GM23338 (cell line): Measurements from ENCODE around the gene FRMD3. TPM values are rescaled to one million over a fixed set of nuclear protein-coding genes. Genes with fewer than 3 reads are reported as not detected.

Experiments used
- ATAC-seq: fragments of 200-7000 bp; cut with Tn5 transposase; 3 replicates; pipeline ENCODE4 v1.9.1; 2020
- DNase-seq: peaks from one replicate; pipeline ENCODE4 v3.0.0-alpha.2; 2015; ENCODE audit warnings: low spot score
- H2AFZ ChIP-seq: fragments of 200-600 bp; sonication (generic); 2 replicates; pipeline ENCODE4 v1.8.0; 2016; ENCODE audit warnings: antibody characterized with exemption, mild to moderate bottlenecking, moderate library complexity
- H3F3A ChIP-seq: fragments of 200-600 bp; sonication (generic); replicated peaks from 2 replicates; pipeline ENCODE4 v1.8.0; 2017; ENCODE audit warnings: antibody characterized with exemption, mixed run types, low read depth
- H3K27ac ChIP-seq: fragments of 200-600 bp; sonication (generic); 2 replicates; pipeline ENCODE4 v1.6.1; 2016; ENCODE audit warnings: low read depth
- H3K27me3 ChIP-seq: fragments of 200-600 bp; sonication (generic); 2 replicates; pipeline ENCODE4 v1.8.0; 2016; ENCODE audit warnings: mild to moderate bottlenecking, mixed run types, moderate library complexity; ENCODE audit not compliant: insufficient read depth
- H3K36me3 ChIP-seq: fragments of 200-600 bp; sonication (generic); 2 replicates; pipeline ENCODE4 v1.8.0; 2016; ENCODE audit warnings: mild to moderate bottlenecking; ENCODE audit not compliant: insufficient read depth
- H3K4me1 ChIP-seq: fragments of 200-600 bp; sonication (generic); 2 replicates; pipeline ENCODE4 v1.8.0; 2016; ENCODE audit warnings: mild to moderate bottlenecking, moderate library complexity; ENCODE audit not compliant: insufficient read depth
- H3K4me2 ChIP-seq: fragments of 200-600 bp; sonication (generic); 2 replicates; pipeline ENCODE4 v1.7.1; 2017; ENCODE audit warnings: mixed run types
- H3K4me3 ChIP-seq: fragments of 200-600 bp; sonication (generic); 2 replicates; pipeline ENCODE4 v1.6.1; 2016; ENCODE audit warnings: mixed run types
- H3K79me2 ChIP-seq: fragments of 200-600 bp; sonication (generic); replicated peaks from 2 replicates; pipeline ENCODE4 v1.8.0; 2017; ENCODE audit warnings: mild to moderate bottlenecking; ENCODE audit not compliant: insufficient read depth
- H3K9me2 ChIP-seq: fragments of 200-600 bp; sonication (generic); 2 replicates; pipeline ENCODE4 v1.8.0; 2017; ENCODE audit not compliant: insufficient read depth
- H4K20me1 ChIP-seq: fragments of 200-600 bp; sonication (generic); replicated peaks from 2 replicates; pipeline ENCODE4 v1.8.0; 2017; ENCODE audit warnings: mild to moderate bottlenecking; ENCODE audit not compliant: insufficient read depth
- H3K27ac Mint-ChIP-seq: 2 replicates; pipeline ENCODE4 v1.8.0; 2020; ENCODE audit warnings: inconsistent platforms, mild to moderate bottlenecking, moderate library complexity, mixed read lengths
- H3K27me3 Mint-ChIP-seq: 3 replicates; pipeline ENCODE4 v1.8.0; 2022; ENCODE audit warnings: low read depth, mild to moderate bottlenecking, moderate library complexity, mixed read lengths, inconsistent platforms; ENCODE audit not compliant: insufficient read depth, poor library complexity
- H3K36me3 Mint-ChIP-seq: 3 replicates; pipeline ENCODE4 v1.8.0; 2021; ENCODE audit warnings: low read depth, mild to moderate bottlenecking, inconsistent platforms, moderate library complexity, mixed read lengths
- H3K4me1 Mint-ChIP-seq: 3 replicates; pipeline ENCODE4 v1.8.0; 2020; ENCODE audit warnings: mild to moderate bottlenecking, inconsistent platforms, mixed read lengths
- H3K4me3 Mint-ChIP-seq: 3 replicates; pipeline ENCODE4 v1.8.0; 2021; ENCODE audit warnings: moderate library complexity, mild to moderate bottlenecking, inconsistent platforms, mixed read lengths
- H3K9me3 Mint-ChIP-seq: 3 replicates; pipeline ENCODE4 v1.8.0; 2020; ENCODE audit warnings: moderate library complexity, mild to moderate bottlenecking, inconsistent platforms, mixed read lengths
- CREB1 ChIP-seq: fragments of 250-450 bp; sonication (Bioruptor Pico); IDR thresholded peaks from 2 replicates; pipeline ENCODE4 v1.5.0; 2020; ENCODE audit warnings: low read depth, mild to moderate bottlenecking, moderate library complexity
- EZH2 ChIP-seq: fragments of 200-600 bp; sonication (generic); IDR thresholded peaks from one replicate; pipeline ENCODE4 v1.8.0; 2017; ENCODE audit warnings: antibody characterized with exemption, mild to moderate bottlenecking, low read depth; ENCODE audit not compliant: unreplicated experiment
- EZH2phosphoT487 ChIP-seq: fragments of 200-600 bp; sonication (generic); IDR thresholded peaks from one replicate; pipeline ENCODE4 v1.8.1; 2018; ENCODE audit warnings: antibody characterized with exemption; ENCODE audit not compliant: unreplicated experiment
- JUNB ChIP-seq: IDR thresholded peaks from one replicate; pipeline ENCODE4 v1.6.1; 2016; ENCODE audit warnings: antibody characterized with exemption; ENCODE audit not compliant: unreplicated experiment
- NANOG ChIP-seq: IDR thresholded peaks from 2 replicates; pipeline ENCODE4 v1.6.1; 2016; ENCODE audit warnings: antibody characterized with exemption, borderline replicate concordance
- POLR2AphosphoS5 ChIP-seq: IDR thresholded peaks from 2 replicates; pipeline ENCODE4 v1.6.1; 2016; ENCODE audit warnings: antibody characterized with exemption, low read depth
- STAT1 ChIP-seq: IDR thresholded peaks from one replicate; pipeline ENCODE4 v1.6.1; 2016; ENCODE audit warnings: antibody characterized with exemption; ENCODE audit not compliant: unreplicated experiment
- ZNF114 ChIP-seq: fragments of 250-450 bp; sonication (Bioruptor Pico); IDR thresholded peaks from 2 replicates; pipeline ENCODE4 v1.5.0; 2020; ENCODE audit warnings: mild to moderate bottlenecking, moderate library complexity
- ZNF331 ChIP-seq: fragments of 250-450 bp; sonication (Bioruptor Pico); IDR thresholded peaks from 2 replicates; pipeline ENCODE4 v1.5.0; 2020; ENCODE audit warnings: low read depth, mild to moderate bottlenecking, moderate library complexity
- polyA plus RNA-seq: library from polyadenylated mRNA; unstranded; fragments of >200 nt; fragmentation: Nextera tagmentation; extraction: Ambion mirVana; gene quantifications from 2 replicates; pipeline ENCODE4 v1.2.1, GENCODE V29; 2016
- total RNA-seq: library from RNA; depleted of rRNA; stranded (reverse); fragments of >200 nt; shearing (Covaris generic); gene quantifications from 2 replicates; pipeline ENCODE4 v1.2.3, GENCODE V29; 2014
- TF ChIP-seq, protein P1 (sequence below): IDR thresholded peaks from one replicate; pipeline ENCODE4 v1.6.1; 2018; ENCODE audit warnings: antibody characterized with exemption; ENCODE audit not compliant: unreplicated experiment
- TF ChIP-seq, protein P2 (sequence below): IDR thresholded peaks from 2 replicates; pipeline ENCODE4 v1.6.1; 2016; ENCODE audit warnings: antibody characterized with exemption
- TF ChIP-seq, protein P3 (sequence below), 2 experiments: fragments of 200-600 bp in 1 of 2; sonication (generic) in 1 of 2; conservative IDR thresholded peaks; 2 replicates each; pipeline versions ENCODE4 v1.5.1 to v1.6.1; 2016 to 2017; ENCODE audit warnings: antibody characterized with exemption in 2 of 2, low read depth in 2 of 2, mild to moderate bottlenecking in 2 of 2, moderate library complexity in 1 of 2
- TF ChIP-seq, protein P4 (sequence below): fragments of 250-450 bp; sonication (Bioruptor Pico); IDR thresholded peaks from 2 replicates; pipeline ENCODE4 v1.5.0; 2020; ENCODE audit warnings: mild to moderate bottlenecking, moderate library complexity

Gene FRMD3
- total and polyA plus RNA-seq, 2 experiments from 2014 or later, result 0.47 to 1.2 TPM

DNA sequence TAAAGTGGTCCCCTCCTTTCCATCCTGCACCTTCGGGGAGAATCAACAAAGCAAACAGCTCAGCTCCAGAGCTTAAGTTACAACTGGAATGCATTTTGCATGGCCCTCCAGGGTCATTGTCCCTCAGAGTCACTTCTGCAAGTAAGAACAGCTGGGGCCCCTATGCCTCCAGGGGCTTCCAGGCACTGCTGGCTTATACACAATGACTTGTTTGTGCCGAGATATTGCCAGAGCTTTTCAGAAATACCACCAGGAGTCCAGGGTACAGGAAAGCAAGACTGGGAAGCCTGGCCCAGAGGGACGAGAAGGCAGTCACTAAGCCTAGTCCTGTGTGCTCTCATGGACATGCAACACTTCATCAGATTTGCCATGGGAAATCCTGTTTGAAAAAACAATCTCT, 11.3 kb downstream of the FRMD3 start:
- Histone ChIP-seq H3F3A (no peaks in the 10 kb centered on the region), H3K9me2 (no peaks in the 10 kb centered on the region; the same call in 1 of the 2 replicates), H3K27ac (no peak overlapping the region), H4K20me1 (no peaks in the 10 kb centered on the region), H3K4me1 (no peaks in the 10 kb centered on the region; the same call in 1 of the 2 replicates), H3K79me2 (no peaks in the 10 kb centered on the region), H3K36me3 (no peaks in the 10 kb centered on the region), H3K27me3 (no peaks in the 10 kb centered on the region), H3K4me2 (peak overlapping the region; percentile 49; the same call in 1 of the 2 replicates), H3K4me3 (no peak overlapping the region), H2AFZ (no peak overlapping the region)
- peaks cover 5% of the 10 kb centered on the region; the same call in 2 of the 3 replicates for H3K9me3 Mint-ChIP-seq
- ATAC-seq (peak; percentile 62), DNase-seq (no peak)
- H3K27ac Mint-ChIP-seq, result no peak overlapping the region
- TF ChIP-seq JUNB (no peak), NANOG (no peak), STAT1 (no peak), POLR2AphosphoS5 (no peak), ZNF331 (no peak), EZH2phosphoT487 (no peak), CREB1 (CRISPR knock-in tag) (no peak), ZNF114 (CRISPR knock-in tag) (no peak), EZH2 (no peak)
- TF ChIP-seq, protein P1, sequence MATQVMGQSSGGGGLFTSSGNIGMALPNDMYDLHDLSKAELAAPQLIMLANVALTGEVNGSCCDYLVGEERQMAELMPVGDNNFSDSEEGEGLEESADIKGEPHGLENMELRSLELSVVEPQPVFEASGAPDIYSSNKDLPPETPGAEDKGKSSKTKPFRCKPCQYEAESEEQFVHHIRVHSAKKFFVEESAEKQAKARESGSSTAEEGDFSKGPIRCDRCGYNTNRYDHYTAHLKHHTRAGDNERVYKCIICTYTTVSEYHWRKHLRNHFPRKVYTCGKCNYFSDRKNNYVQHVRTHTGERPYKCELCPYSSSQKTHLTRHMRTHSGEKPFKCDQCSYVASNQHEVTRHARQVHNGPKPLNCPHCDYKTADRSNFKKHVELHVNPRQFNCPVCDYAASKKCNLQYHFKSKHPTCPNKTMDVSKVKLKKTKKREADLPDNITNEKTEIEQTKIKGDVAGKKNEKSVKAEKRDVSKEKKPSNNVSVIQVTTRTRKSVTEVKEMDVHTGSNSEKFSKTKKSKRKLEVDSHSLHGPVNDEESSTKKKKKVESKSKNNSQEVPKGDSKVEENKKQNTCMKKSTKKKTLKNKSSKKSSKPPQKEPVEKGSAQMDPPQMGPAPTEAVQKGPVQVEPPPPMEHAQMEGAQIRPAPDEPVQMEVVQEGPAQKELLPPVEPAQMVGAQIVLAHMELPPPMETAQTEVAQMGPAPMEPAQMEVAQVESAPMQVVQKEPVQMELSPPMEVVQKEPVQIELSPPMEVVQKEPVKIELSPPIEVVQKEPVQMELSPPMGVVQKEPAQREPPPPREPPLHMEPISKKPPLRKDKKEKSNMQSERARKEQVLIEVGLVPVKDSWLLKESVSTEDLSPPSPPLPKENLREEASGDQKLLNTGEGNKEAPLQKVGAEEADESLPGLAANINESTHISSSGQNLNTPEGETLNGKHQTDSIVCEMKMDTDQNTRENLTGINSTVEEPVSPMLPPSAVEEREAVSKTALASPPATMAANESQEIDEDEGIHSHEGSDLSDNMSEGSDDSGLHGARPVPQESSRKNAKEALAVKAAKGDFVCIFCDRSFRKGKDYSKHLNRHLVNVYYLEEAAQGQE, result no peak
- TF ChIP-seq, protein P2, sequence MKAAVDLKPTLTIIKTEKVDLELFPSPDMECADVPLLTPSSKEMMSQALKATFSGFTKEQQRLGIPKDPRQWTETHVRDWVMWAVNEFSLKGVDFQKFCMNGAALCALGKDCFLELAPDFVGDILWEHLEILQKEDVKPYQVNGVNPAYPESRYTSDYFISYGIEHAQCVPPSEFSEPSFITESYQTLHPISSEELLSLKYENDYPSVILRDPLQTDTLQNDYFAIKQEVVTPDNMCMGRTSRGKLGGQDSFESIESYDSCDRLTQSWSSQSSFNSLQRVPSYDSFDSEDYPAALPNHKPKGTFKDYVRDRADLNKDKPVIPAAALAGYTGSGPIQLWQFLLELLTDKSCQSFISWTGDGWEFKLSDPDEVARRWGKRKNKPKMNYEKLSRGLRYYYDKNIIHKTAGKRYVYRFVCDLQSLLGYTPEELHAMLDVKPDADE, result no peak
- TF ChIP-seq, protein P3, sequence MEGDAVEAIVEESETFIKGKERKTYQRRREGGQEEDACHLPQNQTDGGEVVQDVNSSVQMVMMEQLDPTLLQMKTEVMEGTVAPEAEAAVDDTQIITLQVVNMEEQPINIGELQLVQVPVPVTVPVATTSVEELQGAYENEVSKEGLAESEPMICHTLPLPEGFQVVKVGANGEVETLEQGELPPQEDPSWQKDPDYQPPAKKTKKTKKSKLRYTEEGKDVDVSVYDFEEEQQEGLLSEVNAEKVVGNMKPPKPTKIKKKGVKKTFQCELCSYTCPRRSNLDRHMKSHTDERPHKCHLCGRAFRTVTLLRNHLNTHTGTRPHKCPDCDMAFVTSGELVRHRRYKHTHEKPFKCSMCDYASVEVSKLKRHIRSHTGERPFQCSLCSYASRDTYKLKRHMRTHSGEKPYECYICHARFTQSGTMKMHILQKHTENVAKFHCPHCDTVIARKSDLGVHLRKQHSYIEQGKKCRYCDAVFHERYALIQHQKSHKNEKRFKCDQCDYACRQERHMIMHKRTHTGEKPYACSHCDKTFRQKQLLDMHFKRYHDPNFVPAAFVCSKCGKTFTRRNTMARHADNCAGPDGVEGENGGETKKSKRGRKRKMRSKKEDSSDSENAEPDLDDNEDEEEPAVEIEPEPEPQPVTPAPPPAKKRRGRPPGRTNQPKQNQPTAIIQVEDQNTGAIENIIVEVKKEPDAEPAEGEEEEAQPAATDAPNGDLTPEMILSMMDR (conservative IDR thresholded peaks at IDR 0.05; ENCODE audit: low read depth in 2 of 2), result no peak
- TF ChIP-seq, protein P4, sequence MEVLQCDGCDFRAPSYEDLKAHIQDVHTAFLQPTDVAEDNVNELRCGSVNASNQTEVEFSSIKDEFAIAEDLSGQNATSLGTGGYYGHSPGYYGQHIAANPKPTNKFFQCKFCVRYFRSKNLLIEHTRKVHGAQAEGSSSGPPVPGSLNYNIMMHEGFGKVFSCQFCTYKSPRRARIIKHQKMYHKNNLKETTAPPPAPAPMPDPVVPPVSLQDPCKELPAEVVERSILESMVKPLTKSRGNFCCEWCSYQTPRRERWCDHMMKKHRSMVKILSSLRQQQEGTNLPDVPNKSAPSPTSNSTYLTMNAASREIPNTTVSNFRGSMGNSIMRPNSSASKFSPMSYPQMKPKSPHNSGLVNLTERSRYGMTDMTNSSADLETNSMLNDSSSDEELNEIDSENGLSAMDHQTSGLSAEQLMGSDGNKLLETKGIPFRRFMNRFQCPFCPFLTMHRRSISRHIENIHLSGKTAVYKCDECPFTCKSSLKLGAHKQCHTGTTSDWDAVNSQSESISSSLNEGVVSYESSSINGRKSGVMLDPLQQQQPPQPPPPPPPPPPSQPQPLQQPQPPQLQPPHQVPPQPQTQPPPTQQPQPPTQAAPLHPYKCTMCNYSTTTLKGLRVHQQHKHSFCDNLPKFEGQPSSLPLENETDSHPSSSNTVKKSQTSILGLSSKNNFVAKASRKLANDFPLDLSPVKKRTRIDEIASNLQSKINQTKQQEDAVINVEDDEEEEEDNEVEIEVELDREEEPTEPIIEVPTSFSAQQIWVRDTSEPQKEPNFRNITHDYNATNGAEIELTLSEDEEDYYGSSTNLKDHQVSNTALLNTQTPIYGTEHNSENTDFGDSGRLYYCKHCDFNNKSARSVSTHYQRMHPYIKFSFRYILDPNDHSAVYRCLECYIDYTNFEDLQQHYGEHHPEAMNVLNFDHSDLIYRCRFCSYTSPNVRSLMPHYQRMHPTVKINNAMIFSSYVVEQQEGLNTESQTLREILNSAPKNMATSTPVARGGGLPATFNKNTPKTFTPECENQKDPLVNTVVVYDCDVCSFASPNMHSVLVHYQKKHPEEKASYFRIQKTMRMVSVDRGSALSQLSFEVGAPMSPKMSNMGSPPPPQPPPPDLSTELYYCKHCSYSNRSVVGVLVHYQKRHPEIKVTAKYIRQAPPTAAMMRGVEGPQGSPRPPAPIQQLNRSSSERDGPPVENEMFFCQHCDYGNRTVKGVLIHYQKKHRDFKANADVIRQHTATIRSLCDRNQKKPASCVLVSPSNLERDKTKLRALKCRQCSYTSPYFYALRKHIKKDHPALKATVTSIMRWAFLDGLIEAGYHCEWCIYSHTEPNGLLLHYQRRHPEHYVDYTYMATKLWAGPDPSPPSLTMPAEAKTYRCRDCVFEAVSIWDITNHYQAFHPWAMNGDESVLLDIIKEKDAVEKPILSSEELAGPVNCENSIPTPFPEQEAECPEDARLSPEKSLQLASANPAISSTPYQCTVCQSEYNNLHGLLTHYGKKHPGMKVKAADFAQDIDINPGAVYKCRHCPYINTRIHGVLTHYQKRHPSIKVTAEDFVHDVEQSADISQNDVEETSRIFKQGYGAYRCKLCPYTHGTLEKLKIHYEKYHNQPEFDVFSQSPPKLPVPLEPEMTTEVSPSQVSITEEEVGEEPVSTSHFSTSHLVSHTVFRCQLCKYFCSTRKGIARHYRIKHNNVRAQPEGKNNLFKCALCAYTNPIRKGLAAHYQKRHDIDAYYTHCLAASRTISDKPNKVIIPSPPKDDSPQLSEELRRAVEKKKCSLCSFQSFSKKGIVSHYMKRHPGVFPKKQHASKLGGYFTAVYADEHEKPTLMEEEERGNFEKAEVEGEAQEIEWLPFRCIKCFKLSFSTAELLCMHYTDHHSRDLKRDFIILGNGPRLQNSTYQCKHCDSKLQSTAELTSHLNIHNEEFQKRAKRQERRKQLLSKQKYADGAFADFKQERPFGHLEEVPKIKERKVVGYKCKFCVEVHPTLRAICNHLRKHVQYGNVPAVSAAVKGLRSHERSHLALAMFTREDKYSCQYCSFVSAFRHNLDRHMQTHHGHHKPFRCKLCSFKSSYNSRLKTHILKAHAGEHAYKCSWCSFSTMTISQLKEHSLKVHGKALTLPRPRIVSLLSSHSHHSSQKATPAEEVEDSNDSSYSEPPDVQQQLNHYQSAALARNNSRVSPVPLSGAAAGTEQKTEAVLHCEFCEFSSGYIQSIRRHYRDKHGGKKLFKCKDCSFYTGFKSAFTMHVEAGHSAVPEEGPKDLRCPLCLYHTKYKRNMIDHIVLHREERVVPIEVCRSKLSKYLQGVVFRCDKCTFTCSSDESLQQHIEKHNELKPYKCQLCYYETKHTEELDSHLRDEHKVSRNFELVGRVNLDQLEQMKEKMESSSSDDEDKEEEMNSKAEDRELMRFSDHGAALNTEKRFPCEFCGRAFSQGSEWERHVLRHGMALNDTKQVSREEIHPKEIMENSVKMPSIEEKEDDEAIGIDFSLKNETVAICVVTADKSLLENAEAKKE, result no peak
- peaks cover 16% of the 10 kb centered on the region for H3K4me1 Mint-ChIP-seq
- no peak overlapping the region for H3K4me3 Mint-ChIP-seq
- peaks cover 4% of the 10 kb centered on the region; the same call in 1 of the 3 replicates for H3K36me3 Mint-ChIP-seq
- H3K27me3 Mint-ChIP-seq, result peaks cover 1% of the 10 kb centered on the region
